ENCODE data around the gene ILRUN.

The ILRUN gene

DNA sequence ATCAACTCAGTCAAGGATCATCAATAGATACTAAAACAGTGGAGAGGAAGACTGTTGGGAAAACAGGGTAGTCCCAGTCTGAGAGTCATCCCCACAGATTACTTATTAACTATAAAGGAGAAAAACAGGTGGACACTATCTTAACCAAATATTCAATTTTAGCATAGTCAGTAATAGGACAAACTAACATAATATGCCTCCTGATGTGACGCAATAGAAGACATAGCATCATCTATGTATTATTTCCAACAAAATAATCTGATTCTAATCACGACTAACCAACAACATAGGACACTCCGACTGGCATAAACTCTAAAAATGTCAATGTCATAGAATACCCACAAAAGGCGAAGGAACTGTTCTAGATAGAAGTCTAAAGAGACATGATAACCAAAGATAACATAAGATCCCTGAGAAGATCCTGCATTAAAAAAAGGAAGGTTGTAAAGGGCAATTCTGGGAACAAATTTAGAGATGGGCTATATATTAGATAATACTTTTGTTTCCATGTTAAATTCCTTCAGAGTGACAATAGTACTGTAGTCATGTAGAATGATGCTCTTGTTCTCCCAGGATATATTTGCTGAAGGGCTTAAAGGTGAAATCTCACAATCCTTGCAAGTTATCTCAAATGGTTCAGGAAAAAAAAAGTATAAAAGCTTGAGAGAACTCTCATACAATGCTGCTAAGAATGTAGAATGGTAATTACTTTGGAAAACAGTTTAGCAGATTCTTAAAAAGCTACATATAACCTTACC is 28.9 kb downstream of the ILRUN start:
- H4K20me1 ChIP-seq (ENCODE audit: insufficient read depth, low read length, poor library complexity, severe bottlenecking), result peaks cover 13% of the 10 kb centered on the region
- TF ChIP-seq, protein P1, sequence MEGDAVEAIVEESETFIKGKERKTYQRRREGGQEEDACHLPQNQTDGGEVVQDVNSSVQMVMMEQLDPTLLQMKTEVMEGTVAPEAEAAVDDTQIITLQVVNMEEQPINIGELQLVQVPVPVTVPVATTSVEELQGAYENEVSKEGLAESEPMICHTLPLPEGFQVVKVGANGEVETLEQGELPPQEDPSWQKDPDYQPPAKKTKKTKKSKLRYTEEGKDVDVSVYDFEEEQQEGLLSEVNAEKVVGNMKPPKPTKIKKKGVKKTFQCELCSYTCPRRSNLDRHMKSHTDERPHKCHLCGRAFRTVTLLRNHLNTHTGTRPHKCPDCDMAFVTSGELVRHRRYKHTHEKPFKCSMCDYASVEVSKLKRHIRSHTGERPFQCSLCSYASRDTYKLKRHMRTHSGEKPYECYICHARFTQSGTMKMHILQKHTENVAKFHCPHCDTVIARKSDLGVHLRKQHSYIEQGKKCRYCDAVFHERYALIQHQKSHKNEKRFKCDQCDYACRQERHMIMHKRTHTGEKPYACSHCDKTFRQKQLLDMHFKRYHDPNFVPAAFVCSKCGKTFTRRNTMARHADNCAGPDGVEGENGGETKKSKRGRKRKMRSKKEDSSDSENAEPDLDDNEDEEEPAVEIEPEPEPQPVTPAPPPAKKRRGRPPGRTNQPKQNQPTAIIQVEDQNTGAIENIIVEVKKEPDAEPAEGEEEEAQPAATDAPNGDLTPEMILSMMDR (conservative IDR thresholded peaks at IDR 0.05; ENCODE audit: low read length), result no peak
- no peak for TF ChIP-seq EZH2phosphoT487 (IDR thresholded peaks at IDR 0.05; ENCODE audit: borderline replicate concordance)
- no peak overlapping the region for H3K4me3 ChIP-seq (ENCODE audit: low read length, poor library complexity, severe bottlenecking)
- H3K36me3 ChIP-seq (ENCODE audit: insufficient read depth, low read length), result no peaks in the 10 kb centered on the region
- no peak overlapping the region for H3K4me2 ChIP-seq (ENCODE audit: low read depth, low read length, poor library complexity, severe bottlenecking)
- H3K9me3 ChIP-seq (ENCODE audit: insufficient read depth, low read depth, low read length), result no peaks in the 10 kb centered on the region
- H3K27me3 ChIP-seq (ENCODE audit: insufficient read depth, low read length, poor library complexity, severe bottlenecking), result no peaks in the 10 kb centered on the region
- no peaks in the 10 kb centered on the region for H3K9me2 ChIP-seq (replicated peaks; ENCODE audit: low read depth, low read length)
- no peaks in the 10 kb centered on the region; the same call in 1 of the 2 replicates for H3F3A ChIP-seq (ENCODE audit: low read depth)
- no peak overlapping the region for H3K9ac ChIP-seq (ENCODE audit: low read depth, low read length, poor library complexity, severe bottlenecking)
- peaks cover 98% of the 10 kb centered on the region for H3K79me2 ChIP-seq (ENCODE audit: insufficient read depth, low read length)
- H3K4me1 ChIP-seq (ENCODE audit: insufficient read depth, low read length, poor library complexity, severe bottlenecking), result peaks cover 32% of the 10 kb centered on the region
- H2AFZ ChIP-seq (ENCODE audit: low read length), result no peak overlapping the region

DNA sequence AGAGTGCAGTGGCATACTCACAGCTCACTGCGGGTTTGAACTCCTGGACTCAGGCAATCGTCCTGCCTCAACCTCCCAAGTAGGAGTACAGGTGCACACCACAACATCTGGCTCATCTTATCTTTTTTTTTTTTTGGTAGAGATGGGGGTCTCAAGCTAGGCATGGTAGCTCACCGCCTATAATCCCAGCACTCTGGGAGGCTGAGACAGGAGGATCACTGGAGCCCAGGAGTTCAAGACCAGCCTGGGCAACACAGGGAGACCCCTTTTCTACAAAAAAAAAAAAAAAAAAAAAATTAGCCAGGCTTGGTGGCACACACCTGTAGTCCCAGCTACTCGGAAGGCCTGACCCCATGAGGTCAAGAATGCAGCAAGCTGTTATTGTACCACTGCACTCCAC is 31.5 kb downstream of the ILRUN start:
- TF ChIP-seq, protein P1 (conservative IDR thresholded peaks at IDR 0.05; ENCODE audit: low read length), result no peak
- no peak for TF ChIP-seq EZH2phosphoT487 (IDR thresholded peaks at IDR 0.05; ENCODE audit: borderline replicate concordance)
- Histone ChIP-seq H3K9ac (ENCODE audit: low read depth, low read length, poor library complexity, severe bottlenecking) (peak overlapping the region; percentile 51), H3F3A (ENCODE audit: low read depth) (no peaks in the 10 kb centered on the region; the same call in 1 of the 2 replicates), H3K79me2 (ENCODE audit: insufficient read depth, low read length) (peaks cover 93% of the 10 kb centered on the region), H2AFZ (ENCODE audit: low read length) (no peak overlapping the region), H3K9me2 (replicated peaks; ENCODE audit: low read depth, low read length) (no peaks in the 10 kb centered on the region), H4K20me1 (ENCODE audit: insufficient read depth, low read length, poor library complexity, severe bottlenecking) (peaks cover 3% of the 10 kb centered on the region), H3K4me1 (ENCODE audit: insufficient read depth, low read length, poor library complexity, severe bottlenecking) (peaks cover 18% of the 10 kb centered on the region), H3K9me3 (ENCODE audit: insufficient read depth, low read depth, low read length) (no peaks in the 10 kb centered on the region), H3K4me3 (ENCODE audit: low read length, poor library complexity, severe bottlenecking) (peak overlapping the region; percentile 48), H3K36me3 (ENCODE audit: insufficient read depth, low read length) (no peaks in the 10 kb centered on the region), H3K27me3 (ENCODE audit: insufficient read depth, low read length, poor library complexity, severe bottlenecking) (no peaks in the 10 kb centered on the region), H3K4me2 (ENCODE audit: low read depth, low read length, poor library complexity, severe bottlenecking) (peak overlapping the region; percentile 71)

DNA sequence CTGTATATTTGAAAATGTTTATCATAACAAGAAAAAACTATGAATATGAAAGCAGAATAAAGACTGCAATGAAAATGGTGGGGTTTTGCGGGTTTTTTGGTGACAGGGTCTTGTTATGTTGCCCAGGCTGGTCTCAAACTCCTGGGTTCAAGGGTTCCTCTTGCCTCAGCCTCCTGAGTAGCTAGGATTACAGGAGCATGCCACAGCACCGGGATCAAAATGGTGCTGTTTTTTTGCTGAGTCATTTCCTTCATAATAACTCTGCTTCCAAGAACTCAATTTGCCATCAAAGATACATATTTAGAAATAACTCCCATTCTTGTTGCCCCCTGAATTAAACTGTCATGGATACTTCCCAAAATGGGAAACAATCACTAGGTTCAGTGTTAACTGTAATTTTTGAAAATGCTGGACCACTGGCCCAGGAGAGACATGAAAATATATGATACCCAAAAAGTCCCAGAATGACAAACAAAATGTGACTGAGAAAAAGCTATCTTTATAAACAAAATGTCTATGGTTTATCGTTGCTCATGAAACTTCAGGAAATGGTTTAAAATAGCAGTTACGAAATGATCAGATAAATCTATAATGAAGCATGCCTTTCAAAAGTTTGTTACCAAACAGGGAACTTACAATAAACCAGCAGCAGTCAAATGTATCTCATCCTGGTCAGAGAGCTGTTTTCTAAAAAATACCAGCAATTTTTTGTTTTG is 32.2 kb downstream of the ILRUN start:
- H3K9me3 ChIP-seq (ENCODE audit: insufficient read depth, low read depth, low read length), result no peaks in the 10 kb centered on the region
- H3K9me2 ChIP-seq (replicated peaks; ENCODE audit: low read depth, low read length), result no peaks in the 10 kb centered on the region
- H3F3A ChIP-seq (ENCODE audit: low read depth), result no peaks in the 10 kb centered on the region; the same call in 1 of the 2 replicates
- peaks cover 3% of the 10 kb centered on the region for H4K20me1 ChIP-seq (ENCODE audit: insufficient read depth, low read length, poor library complexity, severe bottlenecking)
- peaks cover 93% of the 10 kb centered on the region for H3K79me2 ChIP-seq (ENCODE audit: insufficient read depth, low read length)
- H3K4me3 ChIP-seq (ENCODE audit: low read length, poor library complexity, severe bottlenecking), result peak overlapping the region; percentile 48
- H2AFZ ChIP-seq (ENCODE audit: low read length), result 0 out of 2 replicates have a peak overlapping the region, but pooled peaks have one; percentile 9
- peaks cover 18% of the 10 kb centered on the region for H3K4me1 ChIP-seq (ENCODE audit: insufficient read depth, low read length, poor library complexity, severe bottlenecking)
- no peak for TF ChIP-seq EZH2phosphoT487 (IDR thresholded peaks at IDR 0.05; ENCODE audit: borderline replicate concordance)
- TF ChIP-seq, protein P1 (conservative IDR thresholded peaks at IDR 0.05; ENCODE audit: low read length), result no peak
- H3K4me2 ChIP-seq (ENCODE audit: low read depth, low read length, poor library complexity, severe bottlenecking), result peak overlapping the region; percentile 71
- H3K27me3 ChIP-seq (ENCODE audit: insufficient read depth, low read length, poor library complexity, severe bottlenecking), result no peaks in the 10 kb centered on the region
- H3K9ac ChIP-seq (ENCODE audit: low read depth, low read length, poor library complexity, severe bottlenecking), result peak overlapping the region; percentile 51
- H3K36me3 ChIP-seq (ENCODE audit: insufficient read depth, low read length), result no peaks in the 10 kb centered on the region
